SJCRH30 (cell line): ENCODE data around the gene RPLP1. TPM values are rescaled to one million over a fixed set of nuclear protein-coding genes. Genes with fewer than 3 reads are reported as not detected.
A peak's percentile ranks its signal among the peaks of the same experiment; 100 is the strongest.

Source experiments
- DNase-seq, 2 experiments: peaks; one replicate each; pipeline ENCODE4 v3.0.0-alpha.2; 2015 to 2020
- H3K27ac ChIP-seq: fragments of 250-450 bp; sonication (Bioruptor Pico); 2 replicates; pipeline ENCODE4 v1.5.1; 2020; ENCODE audit warnings: mild to moderate bottlenecking, moderate library complexity
- H3K27me3 ChIP-seq: fragments of 250-450 bp; sonication (Bioruptor Pico); 2 replicates; pipeline ENCODE4 v1.5.1; 2020; ENCODE audit warnings: mild to moderate bottlenecking, moderate library complexity
- H3K36me3 ChIP-seq: fragments of 250-450 bp; sonication (Bioruptor Pico); 2 replicates; pipeline ENCODE4 v1.5.1; 2020; ENCODE audit warnings: mild to moderate bottlenecking, moderate library complexity
- H3K4me1 ChIP-seq: fragments of 250-450 bp; sonication (Bioruptor Pico); 2 replicates; pipeline ENCODE4 v1.5.1; 2020; ENCODE audit warnings: mild to moderate bottlenecking, moderate library complexity
- H3K4me3 ChIP-seq: fragments of 250-450 bp; sonication (Bioruptor Pico); 2 replicates; pipeline ENCODE4 v1.5.1; 2020; ENCODE audit warnings: mild to moderate bottlenecking, moderate library complexity
- H3K9me3 ChIP-seq: fragments of 250-450 bp; sonication (Bioruptor Pico); replicated peaks from 2 replicates; pipeline ENCODE4 v1.5.1; 2020; ENCODE audit warnings: mild to moderate bottlenecking, moderate library complexity
- total RNA-seq: library from RNA; depleted of rRNA; stranded (reverse); fragments of >200 nt; shearing (Covaris generic); gene quantifications from 2 replicates; pipeline ENCODE4 v1.2.3, GENCODE V29; 2014; rRNA removed

Gene RPLP1
- total RNA-seq: 761 and 909 TPM in 2 replicates

GRCh38 chr15:69452692-69453521 lies at the start of gene RPLP1:
TSS of gene RPLP1 (plus strand) at chr15:69452818. CDS start at chr15:69452949, 131 bp downstream.
- no peaks in the 10 kb centered on the region for H3K9me3 ChIP-seq
- DNase-seq: peak; percentile 96 to 99
- H3K27ac ChIP-seq: peak within 1 kb of the TSS; percentile 76
- H3K4me3 ChIP-seq: peak within 1 kb of the TSS; percentile 83
- 0 out of 2 replicates have a peak, but pooled peaks cover 2% of the 10 kb centered on the region for H3K4me1 ChIP-seq
- peaks cover 57% of the 10 kb centered on the region for H3K36me3 ChIP-seq
- no peaks in the 10 kb centered on the region for H3K27me3 ChIP-seq

- Histone ChIP-seq H3K4me3 (no peak overlapping the region), H3K27me3 (no peaks in the 10 kb centered on the region), H3K27ac (peak overlapping the region; percentile 8; the same call in 1 of the 2 replicates)
Observed at GRCh38 chr15:69403594-69403993, 49.0 kb upstream of the RPLP1 start.

GRCh38 chr15:69405110-69405509 lies 47.5 kb upstream of the RPLP1 start:
- Histone ChIP-seq H3K4me1 (peaks cover 26% of the 10 kb centered on the region), H3K4me3 (no peak overlapping the region), H3K27me3 (no peaks in the 10 kb centered on the region), H3K9me3 (peaks cover 4% of the 10 kb centered on the region; the same call in 1 of the 2 replicates), H3K27ac (no peak overlapping the region), H3K36me3 (no peaks in the 10 kb centered on the region)
- no peak for DNase-seq

More at GRCh38 chr15:69403594-69403993, 49.0 kb upstream of the RPLP1 start:
- Histone ChIP-seq H3K4me1 (peaks cover 26% of the 10 kb centered on the region), H3K36me3 (no peaks in the 10 kb centered on the region), H3K9me3 (peaks cover 4% of the 10 kb centered on the region; the same call in 1 of the 2 replicates)
- peak; percentile 45 to 77 for DNase-seq

GRCh38 chr15:69407719-69408400 lies 44.8 kb upstream of the RPLP1 start:
- Histone ChIP-seq H3K27ac (no peak overlapping the region), H3K36me3 (no peaks in the 10 kb centered on the region), H3K4me3 (no peak overlapping the region), H3K4me1 (peaks cover 32% of the 10 kb centered on the region), H3K27me3 (no peaks in the 10 kb centered on the region), H3K9me3 (peaks cover 4% of the 10 kb centered on the region; the same call in 1 of the 2 replicates)
- DNase-seq: no peak

- Histone ChIP-seq H3K4me1 (peaks cover 24% of the 10 kb centered on the region), H3K27ac (no peak overlapping the region), H3K27me3 (no peaks in the 10 kb centered on the region), H3K4me3 (no peak overlapping the region), H3K9me3 (peaks cover 4% of the 10 kb centered on the region; the same call in 1 of the 2 replicates), H3K36me3 (no peaks in the 10 kb centered on the region)
- DNase-seq: no peak
Observed at GRCh38 chr15:69408841-69409240, 43.8 kb upstream of the RPLP1 start.

GRCh38 chr15:69410248-69410874 lies 42.3 kb upstream of the RPLP1 start:
- Histone ChIP-seq H3K9me3 (no peaks in the 10 kb centered on the region), H3K4me3 (no peak overlapping the region), H3K4me1 (peaks cover 17% of the 10 kb centered on the region), H3K36me3 (no peaks in the 10 kb centered on the region; the same call in 1 of the 2 replicates), H3K27ac (no peak overlapping the region), H3K27me3 (no peaks in the 10 kb centered on the region)
- peak; percentile 63 to 70 for DNase-seq

- H3K4me1 ChIP-seq: peaks cover 17% of the 10 kb centered on the region
- H3K36me3 ChIP-seq: peaks cover 15% of the 10 kb centered on the region
- no peak overlapping the region for H3K4me3 ChIP-seq
Observed at GRCh38 chr15:69412274-69412673, 40.3 kb upstream of the RPLP1 start.

GRCh38 chr15:69412701-69413100 lies 39.9 kb upstream of the RPLP1 start:
- no peaks in the 10 kb centered on the region for H3K9me3 ChIP-seq
- no peak for DNase-seq
- H3K4me3 ChIP-seq: no peak overlapping the region
- no peak overlapping the region for H3K27ac ChIP-seq
- peaks cover 13% of the 10 kb centered on the region for H3K4me1 ChIP-seq
- no peaks in the 10 kb centered on the region for H3K27me3 ChIP-seq
- H3K36me3 ChIP-seq: peaks cover 19% of the 10 kb centered on the region

More at GRCh38 chr15:69412274-69412673, 40.3 kb upstream of the RPLP1 start:
- DNase-seq: no peak
- Histone ChIP-seq H3K27me3 (no peaks in the 10 kb centered on the region), H3K27ac (no peak overlapping the region), H3K9me3 (no peaks in the 10 kb centered on the region)

GRCh38 chr15:69413822-69414700 lies 38.6 kb upstream of the RPLP1 start, which contains the start of gene KIF23:
TSS of gene KIF23 (plus strand) at chr15:69414349. CDS start at chr15:69414466, 117 bp downstream.
- H3K27ac ChIP-seq: peak within 1 kb of the TSS; percentile 90
- peaks cover 33% of the 10 kb centered on the region for H3K36me3 ChIP-seq
- H3K27me3 ChIP-seq: no peaks in the 10 kb centered on the region
- no peaks in the 10 kb centered on the region for H3K9me3 ChIP-seq
- peak within 1 kb of the TSS; percentile 89 for H3K4me3 ChIP-seq
- H3K4me1 ChIP-seq: peaks cover 7% of the 10 kb centered on the region
- DNase-seq: peak; percentile 95 to 96

- peak; percentile 85 for DNase-seq
- Histone ChIP-seq H3K9me3 (no peaks in the 10 kb centered on the region), H3K27ac (peak overlapping the region; percentile 90), H3K4me3 (peak overlapping the region; percentile 89), H3K27me3 (no peaks in the 10 kb centered on the region), H3K36me3 (peaks cover 38% of the 10 kb centered on the region), H3K4me1 (peaks cover 7% of the 10 kb centered on the region)
Observed at GRCh38 chr15:69414701-69415167, 37.9 kb upstream of the RPLP1 start.

- peak overlapping the region; percentile 89 for H3K4me3 ChIP-seq
- H3K9me3 ChIP-seq: no peaks in the 10 kb centered on the region
- H3K27ac ChIP-seq: peak overlapping the region; percentile 90
- peaks cover 3% of the 10 kb centered on the region for H3K4me1 ChIP-seq
- H3K36me3 ChIP-seq: peaks cover 41% of the 10 kb centered on the region
- no peaks in the 10 kb centered on the region for H3K27me3 ChIP-seq
- no peak for DNase-seq
Observed at GRCh38 chr15:69415381-69415780, 37.2 kb upstream of the RPLP1 start.

- Histone ChIP-seq H3K4me1 (no peaks in the 10 kb centered on the region), H3K4me3 (no peak overlapping the region), H3K27ac (no peak overlapping the region), H3K27me3 (no peaks in the 10 kb centered on the region), H3K36me3 (peaks cover 63% of the 10 kb centered on the region), H3K9me3 (no peaks in the 10 kb centered on the region)
- no peak for DNase-seq
Observed at GRCh38 chr15:69417581-69417980, 35.0 kb upstream of the RPLP1 start.

- no peaks in the 10 kb centered on the region for H3K4me1 ChIP-seq
- no peak for DNase-seq
- no peak overlapping the region for H3K27ac ChIP-seq
- H3K9me3 ChIP-seq: no peaks in the 10 kb centered on the region
- peaks cover 95% of the 10 kb centered on the region for H3K36me3 ChIP-seq
- H3K27me3 ChIP-seq: no peaks in the 10 kb centered on the region
- no peak overlapping the region for H3K4me3 ChIP-seq
Observed at GRCh38 chr15:69421498-69421897, 31.1 kb upstream of the RPLP1 start.
